Measurements from ENCODE around the gene SUPT7L.
"Not testable (repeated sequence)": the region's sequence is repeated elsewhere in the genome, so short reads cannot be mapped to it uniquely, and the experiment has no call there.

SUPT7L gene

DNA sequence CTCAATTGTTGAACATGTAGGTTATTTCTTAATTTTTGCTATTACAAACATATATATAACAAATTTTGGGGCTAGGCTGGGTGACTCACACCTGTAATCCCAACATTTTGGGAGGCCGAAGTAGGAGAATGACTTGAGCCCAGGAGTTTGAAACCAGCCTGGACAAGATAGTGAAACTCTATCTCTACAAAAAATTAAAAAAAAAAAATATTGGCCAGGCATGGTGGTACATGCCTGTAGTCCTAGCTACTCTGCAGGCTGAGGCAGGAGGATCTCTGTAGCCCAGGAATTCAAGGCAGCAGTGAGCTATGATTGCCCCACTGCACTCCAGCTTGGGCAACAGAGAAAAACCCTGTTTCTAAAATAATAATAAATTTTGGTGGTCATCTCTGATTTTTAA, 23.8 kb upstream of the SUPT7L start:
- no peak for DNase-seq (ENCODE audit: low read depth in 2 of 3, low spot score in 2 of 3)

DNA sequence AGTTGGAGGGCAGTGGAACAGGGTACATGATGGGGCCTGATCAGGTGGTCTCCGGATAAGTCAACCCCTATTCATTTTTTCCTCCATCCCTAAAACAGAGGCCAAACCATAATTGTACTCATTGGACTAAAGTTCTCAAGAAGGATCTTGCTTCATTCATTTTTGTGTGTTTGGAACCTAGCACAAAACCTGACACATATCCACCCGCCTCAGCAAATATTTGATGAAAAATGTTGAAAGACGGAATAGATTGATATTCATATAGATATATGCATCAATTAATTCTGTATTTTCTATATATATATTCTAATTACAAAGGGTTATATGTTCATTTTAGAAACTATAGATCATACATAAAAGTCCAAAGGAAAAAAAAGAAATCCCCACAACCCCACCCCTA, 22.2 kb upstream of the SUPT7L start:
- no peak for DNase-seq (ENCODE audit: low read depth in 2 of 3, low spot score in 2 of 3)

DNA sequence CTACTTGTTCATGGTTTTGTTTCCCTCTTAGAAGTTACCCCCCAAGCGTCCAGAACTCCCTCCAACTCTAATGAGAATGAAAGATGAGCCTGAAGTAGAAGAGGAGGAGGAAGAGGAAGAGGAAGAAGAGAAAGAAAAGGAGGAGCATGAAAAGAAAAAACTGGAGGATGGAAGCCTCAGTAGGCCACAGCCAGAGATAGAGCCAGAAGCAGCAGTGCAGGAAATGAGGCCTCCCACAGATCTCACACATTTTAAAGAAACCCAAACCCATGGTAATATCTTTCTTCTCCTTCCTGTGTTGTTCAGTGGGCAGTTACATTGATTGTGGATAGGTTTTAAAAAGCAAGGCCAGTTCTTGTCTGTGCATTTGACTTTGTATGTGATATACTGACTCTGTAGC, 21.6 kb upstream of the SUPT7L start:
- not testable (repeated sequence) for DNase-seq (ENCODE audit: low read depth in 2 of 3, low spot score in 2 of 3)

DNA sequence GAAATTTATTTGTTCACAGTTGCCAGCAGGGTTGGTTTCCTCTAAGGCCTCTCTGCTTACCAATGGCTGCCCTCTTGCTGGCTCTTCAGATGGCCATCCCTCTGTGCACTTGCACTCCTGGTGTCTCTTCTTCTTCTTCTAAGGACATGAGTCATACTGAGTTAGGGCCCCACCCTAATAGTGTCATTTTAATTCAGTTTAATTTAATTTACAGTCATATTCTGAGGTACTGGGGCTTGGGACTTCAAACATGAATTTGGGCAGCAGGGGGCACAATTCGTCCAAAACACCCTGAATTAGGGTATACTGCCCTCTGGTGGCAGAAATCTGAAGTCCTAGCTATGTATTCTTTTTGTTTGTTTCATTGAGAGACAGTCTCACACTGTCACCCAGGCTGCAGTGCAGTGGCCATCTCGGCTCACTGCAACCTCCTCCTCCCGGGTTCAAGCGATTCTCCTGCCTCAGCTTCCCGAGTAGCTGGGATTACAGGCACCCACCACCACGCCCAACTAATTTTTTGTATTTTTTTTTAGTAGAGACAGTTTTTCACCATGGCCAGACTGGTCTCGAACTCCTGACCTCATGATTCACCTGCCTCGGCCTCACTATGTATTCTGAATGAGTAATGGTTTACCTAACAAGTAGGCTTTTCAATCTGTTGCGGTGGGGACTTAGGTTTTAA, 20.1 kb upstream of the SUPT7L start:
- peak; percentile 54 to 93 (median 57) for DNase-seq (ENCODE audit: low read depth in 2 of 3, low spot score in 2 of 3)

DNA sequence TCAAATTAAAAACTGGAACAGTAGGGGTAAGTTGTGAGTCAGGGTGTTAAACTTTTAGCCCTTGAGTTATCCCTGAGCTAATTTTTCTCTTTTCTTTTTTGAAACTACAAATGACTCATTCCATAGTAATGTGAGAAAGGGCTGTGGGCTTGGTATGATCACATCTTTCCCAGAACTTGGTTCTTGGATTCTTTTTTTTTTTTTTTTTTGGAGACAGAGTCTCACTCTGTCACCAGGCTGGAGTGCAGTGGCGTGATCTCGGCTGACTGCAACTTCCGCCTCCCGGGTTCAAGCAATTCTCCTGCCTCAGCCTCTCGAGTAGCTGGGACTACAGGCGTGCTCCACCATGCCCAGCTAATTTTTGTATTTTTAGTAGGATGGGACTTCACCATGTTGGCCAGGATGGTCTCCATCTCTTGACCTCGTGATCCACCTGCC, 18.9 kb upstream of the SUPT7L start:
- not testable (repeated sequence) for DNase-seq (ENCODE audit: low read depth in 2 of 3, low spot score in 2 of 3)

DNA sequence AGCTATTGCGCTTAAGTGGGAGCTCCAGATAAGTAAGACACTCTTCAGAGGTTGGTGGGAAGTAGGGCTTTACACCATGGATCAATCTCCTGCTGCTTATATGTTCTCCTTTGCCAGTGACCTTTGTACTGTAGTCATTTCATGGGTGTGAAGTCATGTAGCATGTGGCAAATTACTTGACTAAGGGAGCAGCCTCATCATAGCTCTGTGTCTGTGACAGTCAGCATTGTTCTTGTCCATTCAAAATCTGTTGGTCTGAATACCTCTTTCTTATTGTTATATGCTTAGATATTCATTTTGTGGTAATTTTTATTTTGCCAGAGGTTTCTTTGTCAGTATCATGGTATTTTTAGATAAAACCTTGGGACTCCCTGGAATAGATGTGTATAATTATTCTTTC, 18.4 kb upstream of the SUPT7L start:
- no peak for DNase-seq (ENCODE audit: low read depth in 2 of 3, low spot score in 2 of 3)

DNA sequence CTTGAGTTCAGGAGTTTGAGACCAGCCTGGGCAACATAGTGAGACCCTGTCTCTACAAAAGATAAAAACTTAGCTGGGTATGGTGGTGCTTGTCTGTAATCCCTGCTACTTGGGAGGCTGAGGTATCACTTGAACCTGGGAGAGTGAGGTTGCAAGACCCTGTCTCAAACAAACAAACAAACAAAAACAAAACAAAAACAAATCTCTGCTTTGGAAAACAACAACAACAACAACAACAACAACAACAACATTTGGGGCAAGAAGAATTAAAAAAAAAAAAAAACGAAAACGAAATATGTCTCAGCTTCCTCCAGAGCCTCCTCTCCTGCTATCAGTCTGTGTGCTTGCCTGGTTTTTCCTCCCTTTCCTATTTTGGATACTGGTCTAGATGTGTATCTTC, 17.2 kb upstream of the SUPT7L start:
- DNase-seq (ENCODE audit: low read depth in 2 of 3, low spot score in 2 of 3) = no peak

DNA sequence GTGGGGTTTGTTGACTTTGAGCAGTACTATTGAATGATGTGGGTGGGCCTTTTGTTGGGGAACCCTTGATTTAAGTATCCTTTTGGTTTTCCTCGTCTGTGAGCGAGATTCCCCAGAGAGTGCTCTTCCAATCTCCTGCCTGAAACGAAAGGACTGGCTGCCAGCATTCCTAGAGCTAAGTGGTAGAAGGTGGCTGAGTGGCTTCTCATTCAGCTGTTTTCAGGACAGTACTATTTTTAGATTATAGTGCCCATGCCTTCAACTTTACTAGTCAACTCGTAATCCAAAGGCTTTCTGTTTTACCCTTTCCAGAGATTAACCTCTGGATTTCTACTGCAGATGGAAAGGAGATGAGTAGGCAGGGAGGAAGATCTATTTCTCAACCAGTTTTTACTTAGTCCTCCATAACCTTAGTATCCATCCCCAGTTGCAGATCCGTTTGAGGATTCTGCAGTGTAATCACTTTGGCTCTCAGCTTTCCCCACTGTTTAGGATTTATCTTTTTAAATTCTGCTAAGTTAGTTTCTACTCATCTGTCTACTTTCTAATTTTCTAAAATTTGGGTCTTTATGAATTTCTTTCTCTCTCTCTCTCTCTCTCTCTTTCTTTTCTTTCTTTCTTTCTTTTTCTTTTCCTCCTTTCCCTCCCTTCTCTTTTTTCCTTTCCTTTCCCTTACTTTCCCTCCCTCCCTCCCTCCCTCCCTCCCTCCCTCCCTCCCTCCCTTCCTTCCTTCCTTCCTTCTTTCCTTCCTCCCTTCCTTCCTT, 9.5 kb upstream of the SUPT7L start:
- no peak for DNase-seq (ENCODE audit: low read depth in 2 of 3, low spot score in 2 of 3)

DNA sequence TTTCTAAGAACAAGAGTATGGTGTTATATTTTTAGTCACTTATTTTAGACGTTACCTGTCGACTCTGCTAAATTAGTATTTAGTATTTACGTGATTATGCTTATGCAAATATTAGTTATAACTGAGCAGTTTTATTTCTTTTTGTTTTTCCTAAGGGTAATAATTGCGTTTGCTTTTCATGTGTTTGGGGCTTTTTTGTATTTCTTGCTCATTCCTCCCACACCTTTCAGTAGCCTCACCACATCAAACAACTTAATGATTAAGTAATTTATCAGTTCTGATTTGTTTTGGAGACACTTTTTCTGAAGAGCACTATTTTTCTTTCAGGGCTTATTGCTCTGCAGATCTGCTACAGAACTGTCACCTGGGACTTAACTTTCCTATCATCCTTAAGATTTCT, 7.8 kb upstream of the SUPT7L start:
- DNase-seq (ENCODE audit: low read depth in 2 of 3, low spot score in 2 of 3) = no peak

DNA sequence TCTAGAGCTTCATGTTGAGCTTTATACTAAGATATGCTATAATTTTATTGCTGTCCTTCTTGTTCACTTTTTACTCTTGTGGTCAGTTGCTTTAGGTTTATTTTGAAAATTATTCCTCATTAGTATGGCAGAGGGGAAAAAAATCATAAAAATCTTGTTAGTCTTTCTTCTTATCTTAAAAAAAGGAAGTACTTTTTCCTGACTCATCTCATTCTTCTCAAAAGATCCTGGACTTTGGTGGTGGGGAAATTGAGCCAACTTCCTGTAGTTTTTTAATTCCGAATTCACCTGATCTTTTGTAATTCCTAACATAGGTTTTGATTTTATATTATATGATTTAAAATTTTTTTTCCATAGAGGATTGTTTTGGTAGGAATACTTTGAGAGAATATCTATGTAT, 4.0 kb upstream of the SUPT7L start:
- no peak for DNase-seq (ENCODE audit: low read depth in 2 of 3, low spot score in 2 of 3)

DNA sequence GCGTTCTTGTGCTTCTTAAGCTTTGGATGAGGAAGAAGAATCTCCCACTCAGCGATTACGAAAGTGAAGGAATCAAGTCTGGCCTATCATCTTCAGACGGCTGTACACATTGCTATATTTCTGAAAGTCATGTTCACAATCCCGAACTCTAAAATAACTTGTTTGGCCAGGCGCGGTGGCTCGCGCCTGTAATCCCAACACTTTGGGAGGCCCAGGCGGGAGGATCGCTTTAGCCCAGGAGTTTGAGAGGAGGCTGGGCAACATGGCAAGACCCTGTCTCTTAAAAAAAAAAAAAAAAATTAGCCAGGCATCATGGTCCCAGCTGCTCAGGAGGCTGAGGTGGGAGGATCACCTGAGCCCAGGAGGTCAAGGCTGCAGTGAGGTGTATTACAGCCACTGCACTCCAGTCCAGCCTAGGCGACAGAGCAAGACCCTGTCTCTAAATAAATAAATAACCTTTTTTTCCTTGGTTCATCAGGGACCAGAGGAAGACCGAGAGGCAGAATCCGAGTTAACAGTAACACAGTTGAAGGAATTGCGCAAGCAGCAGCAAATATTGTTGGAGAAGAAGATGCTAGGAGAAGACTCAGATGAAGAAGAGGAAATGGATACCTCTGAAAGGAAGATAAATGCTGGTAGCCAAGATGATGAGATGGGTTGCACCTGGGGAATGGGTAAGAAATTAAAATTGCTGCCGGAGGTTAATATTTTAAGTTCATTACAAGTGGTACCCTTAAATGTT, 1.4 kb upstream of the SUPT7L start:
- DNase-seq (ENCODE audit: low read depth in 2 of 3, low spot score in 2 of 3) = no peak

DNA sequence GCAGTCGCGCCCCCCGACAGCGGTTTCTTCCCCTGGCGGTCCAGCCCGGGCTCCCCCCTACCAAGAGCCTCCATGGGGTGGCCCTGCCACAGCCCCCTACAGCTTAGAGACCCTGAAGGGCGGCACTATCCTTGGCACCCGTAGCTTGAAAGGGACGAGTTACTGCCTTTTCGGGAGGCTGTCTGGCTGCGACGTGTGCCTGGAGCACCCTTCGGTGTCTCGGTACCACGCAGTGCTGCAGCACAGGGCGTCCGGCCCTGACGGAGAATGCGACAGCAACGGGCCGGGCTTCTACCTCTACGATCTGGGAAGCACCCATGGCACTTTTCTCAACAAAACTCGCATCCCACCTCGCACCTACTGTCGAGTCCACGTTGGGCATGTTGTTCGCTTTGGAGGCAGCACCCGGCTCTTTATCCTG, 750 bp upstream of the SUPT7L start:
- no peak for DNase-seq (ENCODE audit: low read depth in 2 of 3, low spot score in 2 of 3)

DNA sequence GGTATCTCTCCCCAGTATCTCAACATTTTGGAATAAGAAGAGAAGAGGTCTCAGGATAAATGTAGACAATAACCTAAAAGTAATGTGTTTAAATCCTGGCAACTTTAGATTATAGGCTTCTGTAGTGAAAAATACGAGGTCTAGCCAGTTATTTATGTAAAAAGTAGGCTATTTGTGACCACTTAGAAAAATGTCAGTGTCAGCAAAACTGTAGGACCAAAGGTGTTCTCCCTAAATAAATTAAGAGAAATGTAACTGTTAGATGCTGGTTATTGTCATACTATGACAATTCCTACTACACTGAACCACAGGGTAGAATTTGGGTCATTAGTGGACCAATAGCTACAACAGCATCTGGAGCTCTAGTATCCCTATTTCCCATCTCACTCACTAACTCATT, 2.0 kb downstream of the SUPT7L start:
- DNase-seq (ENCODE audit: low read depth in 2 of 3, low spot score in 2 of 3) = no peak

DNA sequence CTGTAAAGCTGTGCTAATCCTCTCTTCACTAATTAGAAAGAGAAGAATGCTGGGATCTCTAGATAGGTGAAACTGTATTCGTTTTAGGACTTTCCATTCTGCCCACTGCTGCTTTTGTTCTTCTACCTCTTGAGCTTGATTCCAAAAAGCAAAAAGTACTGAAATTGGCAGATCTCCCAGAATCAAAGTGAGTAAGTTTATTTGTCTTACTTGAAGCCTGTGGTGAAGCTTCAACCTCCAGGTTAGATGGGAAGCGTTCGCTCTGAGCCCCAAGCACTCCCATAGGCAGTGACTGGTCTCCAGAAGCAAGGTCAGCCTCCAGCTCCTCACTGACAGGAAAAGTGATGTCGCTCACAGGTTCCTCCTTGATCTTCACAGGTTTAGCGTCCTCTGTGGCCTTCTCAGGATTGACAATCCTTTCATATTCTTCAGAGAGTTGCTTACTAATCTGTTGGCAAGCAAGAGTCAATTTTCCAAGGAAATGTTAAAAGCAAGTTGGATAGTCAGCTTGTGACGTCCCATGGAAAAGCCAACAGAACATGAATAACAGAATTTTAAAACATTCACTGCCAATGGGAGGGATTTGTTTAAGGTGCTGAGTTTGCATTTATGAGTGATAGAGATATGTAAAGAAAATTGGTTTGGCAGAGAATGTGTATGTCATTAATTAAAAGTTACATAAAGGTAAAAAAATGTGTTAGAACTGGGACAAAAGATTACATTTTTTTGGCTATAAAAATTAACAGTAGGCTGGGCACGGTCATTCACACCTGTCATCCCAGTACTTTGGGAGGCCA, 8.1 kb downstream of the SUPT7L start:
- no peak for DNase-seq (ENCODE audit: low read depth in 2 of 3, low spot score in 2 of 3)

DNA sequence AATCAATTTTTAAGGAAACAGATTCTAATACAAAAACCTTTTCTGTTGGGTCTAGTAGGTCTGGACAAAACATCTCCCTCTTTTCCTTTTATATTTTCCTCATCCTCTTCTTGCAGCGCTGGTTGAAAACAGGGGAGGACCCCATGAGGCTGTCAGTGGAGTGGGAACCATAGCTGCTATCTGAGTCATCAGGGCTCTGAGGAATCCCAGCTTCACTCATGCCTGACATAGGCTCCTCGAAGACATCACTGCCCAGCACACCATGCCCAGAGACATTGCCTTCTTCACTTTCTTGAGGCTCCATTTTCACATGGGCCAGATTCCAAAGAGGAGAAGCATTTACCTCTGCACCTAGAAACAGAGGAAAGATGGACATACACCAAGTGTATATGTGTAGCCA, 10.0 kb downstream of the SUPT7L start:
- no peak for DNase-seq (ENCODE audit: low read depth in 2 of 3, low spot score in 2 of 3)

DNA sequence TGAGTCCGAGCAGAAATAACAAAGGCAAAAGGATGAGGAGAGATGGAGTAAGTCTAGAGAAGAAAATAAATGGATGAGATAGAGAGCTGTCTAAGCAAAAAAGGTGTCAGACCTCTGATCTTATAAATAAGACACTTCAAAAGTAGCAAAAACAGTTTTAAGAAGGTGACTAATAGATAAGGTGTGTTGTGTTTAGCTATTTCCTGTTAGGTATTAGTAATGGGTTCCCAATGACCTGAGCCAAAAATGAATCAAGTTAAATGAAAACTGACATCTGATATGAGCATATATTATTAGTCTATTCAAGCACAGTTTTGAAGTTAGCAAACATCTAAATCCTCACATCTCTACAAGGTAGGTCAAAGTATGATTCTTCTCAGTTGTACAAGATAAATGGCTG, 10.6 kb downstream of the SUPT7L start:
- DNase-seq (ENCODE audit: low read depth in 2 of 3, low spot score in 2 of 3) = no peak

DNA sequence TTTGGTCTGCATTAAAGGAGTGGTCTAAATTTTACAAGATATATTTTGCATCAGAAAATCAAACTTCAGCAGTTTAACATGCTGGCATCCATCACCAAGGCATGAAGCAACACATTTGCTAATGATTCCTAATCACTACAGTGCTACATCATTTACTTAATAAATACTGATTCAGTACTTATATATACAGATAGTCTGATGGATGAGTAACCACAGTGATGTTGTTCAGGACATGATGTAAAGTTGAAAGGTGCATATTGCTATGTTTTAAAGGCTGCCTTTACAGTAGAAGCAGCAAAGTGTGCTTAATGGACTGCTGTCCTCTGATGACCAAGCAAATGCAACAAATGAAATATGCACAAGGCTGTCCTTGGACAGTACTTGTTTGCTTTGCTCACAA, 11.1 kb downstream of the SUPT7L start:
- no peak for DNase-seq (ENCODE audit: low read depth in 2 of 3, low spot score in 2 of 3)

DNA sequence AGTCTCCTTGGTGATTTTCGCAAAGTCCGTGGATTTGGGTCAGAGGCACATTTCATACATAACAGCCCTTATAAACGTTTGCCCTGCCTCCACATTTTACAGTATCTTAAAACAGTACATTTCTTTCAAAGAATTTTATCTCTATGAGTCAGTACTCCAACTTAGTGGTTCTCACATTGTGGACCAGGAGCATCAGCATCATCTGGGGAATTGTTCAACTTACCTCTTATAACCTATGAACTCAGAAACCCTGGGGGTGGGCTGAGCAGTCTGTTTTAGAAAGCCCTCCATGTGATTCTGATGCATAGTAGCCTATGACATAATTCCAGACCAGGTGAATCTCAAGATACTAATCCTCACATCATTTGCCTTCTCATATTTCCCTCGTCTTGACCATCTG, 12.4 kb downstream of the SUPT7L start:
- no peak for DNase-seq (ENCODE audit: low read depth in 2 of 3, low spot score in 2 of 3)

DNA sequence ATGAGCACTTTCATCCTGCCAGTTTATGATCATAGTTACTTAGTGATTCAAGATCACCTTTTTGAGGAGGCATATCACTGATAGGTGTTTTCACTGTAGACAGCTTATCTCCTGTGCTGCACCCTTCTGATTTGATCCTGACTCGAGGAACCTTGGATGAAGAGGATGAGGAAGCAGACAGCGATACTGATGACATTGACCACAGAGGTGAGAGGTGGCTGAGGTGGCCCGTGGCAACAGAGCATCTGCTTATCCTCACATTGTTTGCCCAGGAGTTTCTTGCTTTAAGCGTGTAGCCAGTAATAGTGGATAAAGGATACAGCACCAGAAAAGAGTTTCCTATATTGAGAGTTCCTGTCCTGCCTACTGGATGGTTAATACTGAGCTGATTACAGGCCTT, 15.7 kb downstream of the SUPT7L start:
- no peak for DNase-seq (ENCODE audit: low read depth in 2 of 3, low spot score in 2 of 3)

DNA sequence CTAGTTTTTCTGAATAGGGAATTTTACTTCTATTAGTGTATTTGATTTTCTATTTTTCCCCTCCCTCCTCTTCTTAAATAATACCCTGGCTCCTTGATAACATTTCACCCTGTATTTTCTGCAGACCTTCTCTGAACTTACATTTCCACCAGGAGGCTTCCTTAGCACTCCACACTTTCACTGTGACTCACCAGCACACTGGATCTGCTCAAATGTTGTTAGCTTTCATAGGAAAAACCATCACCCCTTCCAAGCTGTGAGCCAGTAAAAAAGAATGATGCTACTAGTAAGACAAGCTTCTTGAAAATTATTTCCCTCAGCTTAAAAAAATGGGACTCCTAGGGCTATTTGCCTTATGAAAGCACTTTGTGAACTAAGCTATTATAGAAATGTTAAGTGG, 16.1 kb downstream of the SUPT7L start:
- DNase-seq (ENCODE audit: low read depth in 2 of 3, low spot score in 2 of 3) = no peak

DNA sequence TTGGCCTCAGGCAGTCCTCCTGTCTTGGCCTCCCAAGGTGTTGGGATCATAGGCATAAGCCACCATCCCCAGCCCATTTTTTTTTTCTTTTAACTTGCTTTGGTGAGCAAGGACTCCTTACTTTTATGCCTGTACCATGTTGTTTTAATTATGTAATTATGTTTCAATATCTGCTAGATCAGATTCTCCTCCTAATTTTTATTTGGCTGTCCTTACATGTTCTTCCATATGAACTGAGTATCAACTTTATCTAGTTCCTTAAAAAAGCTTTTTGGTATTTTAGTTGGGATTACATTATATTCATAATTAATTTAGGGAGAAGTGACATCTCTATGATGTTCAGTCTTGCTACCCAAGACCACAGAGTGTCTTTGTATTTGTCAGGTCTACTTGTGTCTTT, 18.2 kb downstream of the SUPT7L start:
- no peak for DNase-seq (ENCODE audit: low read depth in 2 of 3, low spot score in 2 of 3)
